HG03571 (cell line): ENCODE data around the gene SLC25A30.
A peak's percentile ranks its signal among the peaks of the same experiment; 100 is the strongest.

Experiments
- ATAC-seq: cut with Tn5 transposase; IDR thresholded peaks from one replicate; pipeline ENCODE4 v1.9.1; 2021; ENCODE audit not compliant: unreplicated experiment

SLC25A30 gene, protein sequence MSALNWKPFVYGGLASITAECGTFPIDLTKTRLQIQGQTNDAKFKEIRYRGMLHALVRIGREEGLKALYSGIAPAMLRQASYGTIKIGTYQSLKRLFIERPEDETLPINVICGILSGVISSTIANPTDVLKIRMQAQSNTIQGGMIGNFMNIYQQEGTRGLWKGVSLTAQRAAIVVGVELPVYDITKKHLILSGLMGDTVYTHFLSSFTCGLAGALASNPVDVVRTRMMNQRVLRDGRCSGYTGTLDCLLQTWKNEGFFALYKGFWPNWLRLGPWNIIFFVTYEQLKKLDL

DNA sequence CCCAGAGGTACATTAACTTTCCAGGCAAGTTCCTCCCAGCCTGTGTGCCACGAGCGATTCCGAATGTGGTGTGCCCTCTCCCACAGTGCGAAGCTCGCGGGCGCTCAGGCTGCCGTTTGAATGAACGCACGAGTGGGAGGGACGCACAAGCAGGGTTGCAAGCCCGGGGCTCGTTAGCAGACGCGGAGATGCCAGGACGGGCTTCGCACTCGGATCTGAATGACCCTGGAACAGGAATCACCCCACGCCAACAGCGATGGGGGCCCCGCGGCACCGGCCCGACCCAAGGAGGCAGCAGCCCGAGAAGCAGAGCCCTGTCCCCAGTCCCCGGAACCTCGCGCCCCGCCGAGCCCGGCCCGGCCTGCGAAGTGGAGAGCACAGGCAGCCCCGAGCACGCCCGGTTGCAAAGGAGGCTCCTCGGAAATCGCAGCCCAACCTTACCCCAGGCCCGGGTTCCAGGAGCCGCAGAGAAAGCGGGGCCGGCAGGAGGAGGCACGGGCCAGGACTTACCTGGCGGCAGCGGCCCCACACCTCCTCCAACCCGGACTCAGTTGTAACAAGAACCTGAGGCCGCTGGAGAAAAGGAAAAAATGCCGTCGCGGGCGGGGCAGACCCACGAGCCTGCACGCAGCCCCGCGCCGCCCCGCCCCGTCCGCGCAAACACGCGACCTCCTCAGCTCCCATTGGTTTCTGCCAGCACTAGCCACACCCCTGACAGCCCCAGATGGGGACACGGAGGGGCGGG, at the start of gene SLC25A30:
Gene SLC25A30 (minus strand): TSS at position 584 of the 745 bp plus-strand sequence. CDS start 6,948 bp downstream, outside the sequence.
- ATAC-seq = peak; percentile 87

DNA sequence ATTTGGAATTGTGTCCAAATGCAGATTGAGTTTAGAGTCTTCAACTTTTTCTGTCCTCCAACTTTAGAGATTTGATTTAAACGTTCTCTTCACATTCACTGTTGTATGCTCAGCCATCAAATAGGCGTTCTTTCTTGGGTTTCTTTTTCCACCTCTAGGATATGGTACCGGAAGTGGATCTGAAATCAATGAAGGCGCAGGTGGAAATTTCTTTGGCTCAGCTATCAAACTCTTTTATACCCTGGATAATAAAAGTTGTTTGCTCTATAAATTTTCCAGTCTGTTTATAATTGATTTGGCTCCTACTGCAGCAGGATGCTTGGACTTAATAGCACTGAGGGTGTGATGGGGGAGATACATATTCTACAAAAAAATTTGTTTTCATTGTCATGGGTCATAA, 48.2 kb upstream of the SLC25A30 start:
- no peak for ATAC-seq

DNA sequence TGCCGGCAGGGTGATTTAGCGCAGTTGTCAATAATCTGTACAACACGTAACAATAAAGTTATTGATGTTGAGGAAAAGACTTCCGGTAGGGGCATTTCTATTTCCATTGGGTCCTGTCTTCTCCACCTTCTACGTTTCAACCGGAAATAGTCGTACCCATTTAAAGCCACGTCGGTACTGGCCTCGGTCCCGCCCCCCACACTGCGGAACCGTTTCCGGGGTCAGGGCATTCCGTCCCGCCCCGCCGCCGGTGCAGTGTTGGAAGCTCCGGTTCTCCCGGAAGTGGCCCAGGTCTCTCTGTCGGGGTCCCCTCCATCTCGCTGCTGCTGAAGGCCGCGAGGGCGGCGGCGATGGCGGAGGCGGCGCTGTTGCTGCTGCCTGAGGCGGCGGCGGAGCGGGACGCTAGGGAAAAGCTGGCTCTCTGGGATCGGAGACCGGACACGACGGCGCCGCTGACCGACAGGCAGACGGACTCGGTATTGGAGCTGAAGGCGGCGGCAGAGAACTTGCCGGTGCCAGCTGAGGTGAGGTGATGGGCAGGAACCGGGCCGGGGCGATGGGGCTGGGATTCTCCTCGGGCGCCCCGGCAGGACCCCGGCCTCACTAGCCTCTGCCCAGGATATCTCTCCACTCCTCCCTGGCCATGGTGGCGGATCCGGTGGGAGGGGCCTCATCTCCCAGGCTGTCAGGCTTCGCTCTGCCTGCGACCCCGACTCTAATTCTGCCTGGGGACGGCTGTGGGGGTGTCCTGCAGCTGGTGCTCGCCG, 46.7 kb upstream of the SLC25A30 start, which contains the start of gene COG3:
Gene COG3 (plus strand): TSS at position 253 of the 767 bp plus-strand sequence. CDS start 98 bp downstream, at position 351.
- peak; percentile 92 for ATAC-seq

DNA sequence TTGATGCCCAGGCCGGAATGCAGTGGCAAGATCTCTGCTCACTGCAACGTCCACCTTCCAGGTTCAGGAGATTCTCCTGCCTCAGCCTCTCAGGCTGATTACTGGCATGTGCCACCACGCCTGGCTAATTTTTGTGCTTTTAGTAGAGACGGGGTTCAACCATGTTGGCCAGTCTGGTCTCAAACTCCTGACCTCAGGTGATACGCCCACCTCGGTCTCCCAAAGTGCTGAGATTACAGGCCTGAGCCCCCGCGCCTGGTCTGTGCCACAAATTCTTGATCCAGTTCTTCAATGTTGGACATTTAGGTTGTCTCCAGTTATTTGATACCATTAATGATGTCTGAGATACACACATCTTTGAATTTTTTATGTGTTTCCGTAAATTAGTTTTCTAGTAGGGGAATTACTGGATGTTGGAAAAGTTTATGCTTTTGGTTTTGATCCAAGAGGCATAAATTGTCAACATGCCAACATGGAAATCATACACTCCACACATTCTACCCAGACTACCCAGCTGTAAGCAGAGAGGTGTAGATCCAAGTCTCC, 46.0 kb upstream of the SLC25A30 start:
- no peak for ATAC-seq

- ATAC-seq = no peak
These were observed 38.2 kb upstream of the SLC25A30 start for GRCh38 chr13:45456196-45456972.

DNA sequence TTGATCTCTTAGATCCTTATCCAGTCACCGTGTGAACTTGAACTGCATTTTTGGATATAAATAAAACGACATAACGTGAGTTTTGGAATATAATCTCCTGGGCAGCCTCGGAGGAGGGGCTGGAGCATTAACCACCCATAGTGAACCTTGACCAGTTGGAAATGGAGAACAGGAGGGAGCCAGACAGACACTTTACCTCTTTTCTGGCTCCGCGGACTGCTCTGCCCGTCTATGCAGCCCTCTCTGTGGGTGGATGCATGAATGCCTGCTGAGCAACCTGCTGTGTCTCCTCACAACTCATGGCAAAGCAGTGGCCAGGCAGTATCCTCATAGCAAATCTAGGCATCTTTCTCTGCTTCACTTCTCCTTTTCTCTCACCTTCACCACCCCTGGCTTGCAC, 36.0 kb upstream of the SLC25A30 start:
- no peak for ATAC-seq

DNA sequence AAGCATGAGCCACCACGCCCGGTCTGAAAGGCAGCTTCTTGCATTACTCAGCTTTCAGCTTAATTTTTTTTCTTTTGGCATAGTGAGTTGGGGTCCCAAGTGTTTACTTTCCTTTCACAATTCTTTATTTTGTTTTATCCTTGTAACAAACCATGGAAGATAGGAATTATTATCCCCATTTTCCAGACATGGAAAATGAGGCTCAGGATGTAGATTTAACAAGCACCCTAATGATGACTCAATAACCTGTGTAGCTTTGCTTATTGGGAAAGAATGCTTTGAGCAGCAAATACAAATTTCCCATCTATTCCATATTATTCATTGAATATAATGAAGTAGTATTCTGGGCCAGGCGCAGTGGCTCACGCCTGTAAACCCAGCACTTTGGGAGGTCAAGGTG, 33.1 kb upstream of the SLC25A30 start:
- ATAC-seq = no peak

- ATAC-seq = no peak
These were observed 30.9 kb upstream of the SLC25A30 start for GRCh38 chr13:45448965-45449559.

DNA sequence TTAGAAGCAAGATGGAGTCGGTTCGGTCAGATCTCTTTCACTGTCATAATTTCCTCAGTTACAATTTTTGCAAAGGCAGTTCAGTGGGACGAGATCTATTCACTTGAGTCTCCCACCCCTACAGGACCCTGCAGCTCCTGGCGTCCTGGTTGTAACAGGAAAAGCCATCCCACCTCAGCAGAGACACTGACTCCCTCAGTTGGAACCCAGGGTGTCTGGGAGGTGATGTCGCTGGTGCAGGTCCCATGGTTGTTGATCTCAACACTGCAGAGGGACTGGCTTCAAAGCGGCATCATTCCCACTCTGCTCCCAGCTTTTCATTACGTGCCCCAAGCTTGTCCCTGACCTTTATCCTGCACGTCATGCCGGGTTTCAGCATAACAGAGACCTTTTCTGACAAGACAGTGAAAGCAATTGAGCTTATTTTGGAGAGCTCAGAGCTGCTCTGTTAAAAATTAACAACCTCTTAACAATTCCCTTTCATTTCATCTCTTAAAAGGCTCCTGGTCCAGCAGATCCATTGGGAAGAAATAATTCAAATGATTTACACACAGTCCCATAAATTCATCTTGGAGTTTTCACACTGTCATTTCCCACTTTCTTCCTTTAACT, 29.0 kb upstream of the SLC25A30 start:
- no peak for ATAC-seq

GRCh38 chr13:45446181-45446580, 28.0 kb upstream of the SLC25A30 start:
- no peak for ATAC-seq

DNA sequence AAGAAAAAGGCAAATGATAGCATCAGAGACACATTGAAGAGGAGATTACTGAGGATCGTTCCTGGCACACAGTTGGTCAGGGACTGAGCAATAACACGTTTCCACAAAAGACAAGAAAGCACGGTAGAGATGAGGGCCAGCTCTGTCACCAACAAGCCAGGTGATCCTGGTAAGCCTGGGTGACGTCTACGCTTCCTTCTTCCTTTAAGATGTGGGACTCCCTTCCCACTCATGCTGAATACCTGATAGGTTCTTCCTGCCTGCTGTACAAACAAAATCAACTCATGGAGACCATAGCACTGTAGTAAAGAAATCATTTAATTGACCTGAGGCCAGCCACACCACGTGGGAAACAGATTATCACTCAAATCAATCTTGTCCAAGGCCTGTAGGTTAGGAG, 26.9 kb upstream of the SLC25A30 start:
- ATAC-seq = no peak

DNA sequence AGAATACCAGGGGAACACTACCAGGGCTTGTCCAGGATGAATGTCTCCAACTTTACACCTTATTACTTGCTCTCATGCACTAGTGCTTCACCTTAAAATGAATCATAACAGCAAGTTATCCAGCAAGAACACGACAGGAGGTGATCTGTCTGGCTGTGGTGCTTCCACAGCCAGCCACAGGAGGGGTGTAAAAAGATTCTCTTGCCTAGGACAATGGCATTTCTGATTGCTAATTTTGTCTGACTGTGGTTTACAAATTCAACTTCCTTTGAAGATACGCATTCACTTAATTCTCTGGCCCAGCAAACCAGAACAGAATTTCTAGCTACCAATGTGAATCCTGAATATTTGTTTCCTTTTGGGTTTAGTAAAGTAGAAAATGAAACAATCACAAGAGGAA, 23.5 kb upstream of the SLC25A30 start:
- no peak for ATAC-seq

GRCh38 chr13:45439781-45440462, 21.7 kb upstream of the SLC25A30 start:
- no peak for ATAC-seq

DNA sequence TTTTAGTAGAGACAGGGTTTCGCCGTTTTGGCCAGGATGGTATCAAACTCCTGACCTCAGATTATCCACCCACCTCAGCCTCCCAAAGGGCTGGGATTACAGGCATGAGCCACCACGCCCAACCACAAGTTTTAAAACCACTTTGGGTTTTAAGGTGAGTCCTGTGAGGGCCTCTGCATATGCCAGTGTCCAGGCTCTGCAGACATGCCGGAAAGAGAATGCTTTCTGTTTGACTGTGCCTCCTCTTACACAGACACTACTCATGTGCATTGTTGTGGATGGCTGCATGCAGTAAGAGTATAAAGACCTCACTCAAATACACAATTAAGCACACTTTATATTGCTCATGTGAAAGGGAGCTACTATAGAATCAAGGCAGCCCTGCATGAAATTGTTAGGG, 20.8 kb upstream of the SLC25A30 start:
- ATAC-seq = no peak

GRCh38 chr13:45437947-45438346, 19.8 kb upstream of the SLC25A30 start:
- no peak for ATAC-seq

GRCh38 chr13:45436953-45437352, 18.8 kb upstream of the SLC25A30 start:
- no peak for ATAC-seq

DNA sequence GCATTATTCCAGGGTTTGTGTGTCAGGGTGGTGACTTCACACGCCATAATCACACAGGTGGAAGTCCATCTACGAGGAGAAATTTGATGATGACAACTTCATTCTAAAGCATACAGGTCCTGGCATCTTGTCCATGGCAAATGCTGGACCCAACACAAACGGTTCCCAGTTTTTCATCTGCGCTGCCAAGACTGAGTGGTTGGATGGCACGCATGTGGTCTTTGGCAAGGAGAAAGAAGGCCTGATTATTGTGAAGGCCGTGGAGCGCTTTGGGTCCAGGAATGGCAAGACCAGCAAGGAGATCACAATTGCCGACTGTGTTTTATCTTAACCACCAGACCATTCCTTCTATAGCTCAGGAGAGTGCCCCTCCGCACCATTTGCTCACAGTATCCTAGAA, 18.2 kb upstream of the SLC25A30 start:
- ATAC-seq = no peak

DNA sequence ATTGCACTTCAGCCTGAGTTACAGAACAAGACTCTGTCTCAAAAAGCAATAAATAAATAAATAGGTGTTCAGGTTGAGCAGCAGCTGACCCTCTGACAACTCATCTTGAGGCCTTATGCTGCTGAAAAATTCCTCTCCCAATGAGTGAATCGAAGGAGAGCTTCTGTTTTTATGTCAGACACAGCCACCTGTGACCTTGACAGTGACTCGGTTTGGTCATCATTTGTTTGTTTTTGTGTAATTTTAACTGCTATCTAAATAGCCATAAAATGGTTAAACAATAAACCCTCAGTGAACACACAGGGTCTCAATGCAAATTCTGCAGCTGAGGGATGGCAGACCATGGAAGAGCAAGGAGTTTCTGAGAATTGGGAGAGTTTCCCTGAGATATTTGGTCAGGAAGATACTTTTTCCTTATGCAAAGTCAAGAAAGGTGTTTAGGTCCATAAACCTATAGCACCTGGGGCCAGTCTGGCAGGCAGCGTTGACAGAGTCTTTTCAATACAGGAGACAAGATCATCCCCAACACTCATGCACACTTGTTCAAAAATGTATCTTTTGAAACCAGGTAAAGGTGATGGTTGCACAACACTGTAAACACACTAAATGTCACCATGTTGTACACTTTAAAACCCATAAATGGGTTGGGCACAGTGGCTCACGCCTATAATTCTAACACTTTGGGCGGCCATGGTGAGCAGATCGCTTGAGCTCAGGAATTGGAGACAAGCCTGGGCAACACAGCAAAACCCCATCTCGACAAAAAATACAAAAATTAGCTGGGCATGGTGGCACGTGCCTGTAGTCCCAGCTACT, 16.6 kb upstream of the SLC25A30 start:
- no peak for ATAC-seq
